Naive B cell (primary cell): Measurements from ENCODE around the gene DDRGK1. TPM values are rescaled to one million over a fixed set of nuclear protein-coding genes. Genes with fewer than 3 reads are reported as not detected.

Experiments used
- ATAC-seq, 2 donors: fragments of 150-1000 bp; cut with Tn5 transposase; 2 replicates each; pipeline ENCODE4 v1.10.0; 2021; ENCODE audit warnings: low read depth in 2 of 2, mild to moderate bottlenecking in 2 of 2, moderate library complexity in 2 of 2
- DNase-seq: peaks from one replicate; pipeline ENCODE4 v3.0.0; 2022
- H3K27ac Mint-ChIP-seq, 6 donors: one replicate each; pipeline ENCODE4 v1.8.0; 2020 to 2022; ENCODE audit warnings: mild to moderate bottlenecking in 6 of 6, mixed read lengths in 6 of 6, moderate library complexity in 5 of 6, inconsistent platforms in 2 of 6
- H3K27me3 Mint-ChIP-seq, 3 donors: one replicate each; pipeline ENCODE4 v1.8.0; 2021 to 2022; ENCODE audit warnings: mixed read lengths in 3 of 3, mild to moderate bottlenecking in 1 of 3
- H3K36me3 Mint-ChIP-seq, 2 donors: one replicate each; pipeline ENCODE4 v1.8.0; 2020 to 2022; ENCODE audit warnings: mixed read lengths in 2 of 2, inconsistent platforms in 1 of 2, mild to moderate bottlenecking in 1 of 2
- H3K4me1 Mint-ChIP-seq, 3 donors: one replicate each; pipeline ENCODE4 v1.8.0; 2020 to 2022; ENCODE audit warnings: mixed read lengths in 3 of 3, inconsistent platforms in 1 of 3, mild to moderate bottlenecking in 1 of 3, moderate library complexity in 1 of 3
- H3K4me3 Mint-ChIP-seq, 8 donors: one replicate each; pipeline ENCODE4 v1.8.0; 2020 to 2022; ENCODE audit warnings: mild to moderate bottlenecking in 8 of 8, mixed read lengths in 8 of 8, moderate library complexity in 8 of 8, inconsistent platforms in 2 of 8
- H3K9me3 Mint-ChIP-seq, 7 donors: one replicate each; pipeline ENCODE4 v1.8.0; 2020 to 2022; ENCODE audit warnings: mixed read lengths in 7 of 7, mild to moderate bottlenecking in 5 of 7, inconsistent platforms in 2 of 7, moderate library complexity in 1 of 7
- polyA plus RNA-seq, 6 donors: library from polyadenylated mRNA; unstranded; fragments of 300-500 nt; fragmentation: Illumina TruSeq; gene quantifications; one replicate each; pipeline ENCODE4 v1.2.3, GENCODE V29; 2021; ENCODE audit warnings: low read depth in 6 of 6

DDRGK1 gene
- polyA plus RNA-seq, 6 donors from 2014 or later, result 33.3 to 51.0 (median 38.3) TPM

DNA sequence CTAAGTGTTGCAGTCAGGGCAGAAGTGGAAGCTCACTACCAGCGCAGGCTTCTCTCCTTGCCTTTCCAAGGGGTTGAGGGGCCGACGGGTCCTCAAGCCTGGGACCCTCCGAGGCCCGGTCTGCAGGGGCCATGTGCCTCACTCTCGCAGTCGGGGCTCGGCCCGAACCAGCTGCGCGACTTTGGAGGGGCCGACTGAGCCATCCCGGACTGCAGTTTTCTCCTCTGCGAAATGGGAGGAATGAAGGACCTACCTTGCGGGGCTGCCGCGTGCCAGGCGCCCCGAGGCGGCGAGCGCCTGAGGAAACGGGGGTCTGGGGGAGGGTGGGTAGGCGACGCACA lies 36.8 kb downstream of the DDRGK1 start:
- Mint-ChIP-seq H3K36me3 (no peaks in the 10 kb centered on the region), H3K27ac (peak overlapping the region in 1 of 6 donors; percentile 57), H3K27me3 (peaks cover 29 to 64% (median 38%) of the 10 kb centered on the region in 3 donors), H3K4me1 (peaks cover 9 to 17% (median 17%) of the 10 kb centered on the region in 3 donors), H3K9me3 (no peaks in the 10 kb centered on the region), H3K4me3 (peak overlapping the region in 2 of 8 donors; percentile 18 to 41)
- no peak for ATAC-seq
- no peak for DNase-seq

DNA sequence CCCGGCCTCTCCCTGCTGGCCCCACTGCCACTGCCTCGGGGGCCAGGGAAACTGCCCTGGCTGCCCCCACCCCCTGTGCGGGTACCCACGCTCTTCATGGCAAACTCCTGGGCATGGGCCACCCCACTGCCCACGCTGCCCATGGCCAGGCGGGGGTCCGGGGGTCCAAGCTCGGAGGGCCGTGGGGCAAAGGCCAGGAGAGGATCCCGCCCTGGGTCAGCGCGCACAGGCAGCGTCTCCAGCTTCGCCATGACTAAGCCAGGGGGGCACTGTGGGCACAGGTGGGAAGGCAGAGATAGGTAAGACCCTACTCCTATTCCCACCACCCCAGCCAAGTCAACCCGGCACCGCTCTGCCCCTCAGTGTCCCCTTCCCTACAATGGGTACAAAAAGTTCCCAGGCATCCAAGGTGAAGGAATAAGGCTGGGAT lies 37.6 kb downstream of the DDRGK1 start:
- Mint-ChIP-seq H3K27me3 (peaks cover 29 to 57% (median 31%) of the 10 kb centered on the region in 3 donors), H3K4me1 (peaks cover 4 to 11% (median 11%) of the 10 kb centered on the region in 3 donors), H3K4me3 (peak overlapping the region in 1 of 8 donors; percentile 18), H3K27ac (no peak overlapping the region), H3K9me3 (no peaks in the 10 kb centered on the region), H3K36me3 (no peaks in the 10 kb centered on the region)
- DNase-seq, result no peak
- no peak for ATAC-seq

DNA sequence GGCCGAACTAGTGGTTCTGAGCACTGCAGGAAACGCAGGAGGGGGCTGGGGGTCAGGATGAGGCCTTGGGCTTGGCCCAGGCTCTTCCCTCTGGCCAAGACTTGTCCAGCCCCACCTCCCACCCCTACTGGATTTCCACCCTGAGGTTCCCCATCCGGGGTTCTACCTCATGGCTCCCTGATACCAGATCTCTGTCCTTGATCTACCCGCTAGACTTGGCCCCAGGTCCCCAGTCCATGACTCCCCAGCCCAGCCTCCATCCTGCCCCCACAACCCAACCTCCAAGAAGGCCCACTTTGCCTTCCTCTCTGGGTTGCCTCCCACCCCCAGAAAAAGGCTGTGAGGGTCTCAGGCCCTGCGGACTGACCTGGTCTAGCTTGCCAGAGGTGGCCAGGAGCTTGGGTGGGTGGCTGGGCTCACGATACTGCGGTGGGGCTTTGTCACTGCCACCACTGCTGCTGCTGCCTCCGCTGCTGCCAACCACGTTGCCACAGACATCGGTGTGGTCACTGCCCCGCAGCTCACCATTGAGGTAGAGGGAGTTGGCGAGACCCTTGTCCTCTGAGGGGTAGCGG lies 38.1 kb downstream of the DDRGK1 start:
- no peak for ATAC-seq
- Mint-ChIP-seq H3K4me1 (peaks cover 4 to 11% (median 11%) of the 10 kb centered on the region in 3 donors), H3K27me3 (peaks cover 27 to 52% (median 29%) of the 10 kb centered on the region in 3 donors), H3K9me3 (no peaks in the 10 kb centered on the region), H3K36me3 (no peaks in the 10 kb centered on the region), H3K4me3 (no peak overlapping the region), H3K27ac (no peak overlapping the region)
- DNase-seq, result no peak

DNA sequence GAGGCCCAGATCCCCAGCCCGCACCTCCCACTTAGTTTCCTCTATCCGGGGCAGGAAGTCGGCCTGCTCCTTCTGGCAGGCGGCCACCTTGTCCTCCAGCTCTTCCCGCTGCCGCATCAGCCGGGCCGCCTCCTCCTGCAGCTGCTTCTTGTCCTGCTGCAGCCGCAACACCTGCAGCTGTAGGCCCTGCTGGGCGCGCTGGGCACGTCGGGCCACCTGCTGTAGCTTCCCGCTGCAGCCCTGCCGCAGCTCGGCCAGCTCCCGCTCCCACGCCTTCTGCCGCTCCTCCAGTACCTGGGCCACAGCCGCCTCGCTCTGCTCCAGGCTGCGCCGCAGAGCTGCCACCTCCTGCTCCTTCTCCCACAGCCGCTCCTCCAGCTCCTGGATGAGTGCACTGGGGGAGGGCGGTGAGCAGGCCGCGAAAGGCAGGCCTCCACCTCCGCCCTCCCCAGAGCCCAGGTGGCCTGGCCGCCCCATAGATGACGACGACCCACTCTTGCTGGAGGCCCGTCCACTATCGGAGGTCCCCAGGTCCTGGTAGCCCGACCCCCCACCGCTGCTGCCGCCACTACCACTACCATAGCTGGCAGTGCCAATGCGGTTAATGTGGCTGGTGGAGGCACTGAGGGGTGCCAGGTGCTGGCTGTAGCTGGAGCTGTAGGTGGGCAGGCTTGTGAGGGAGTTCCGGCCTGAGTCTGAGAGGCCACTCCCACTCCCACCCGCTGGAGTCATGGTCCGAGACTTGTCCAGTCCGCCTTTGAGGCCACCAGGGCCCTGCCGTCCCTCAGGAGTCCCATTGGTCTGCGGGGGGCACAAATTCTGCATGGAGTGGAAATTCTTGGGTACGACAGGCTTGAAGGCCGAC lies 38.8 kb downstream of the DDRGK1 start:
- H3K27me3 Mint-ChIP-seq, result peaks cover 23 to 44% (median 27%) of the 10 kb centered on the region in 3 donors

DNA sequence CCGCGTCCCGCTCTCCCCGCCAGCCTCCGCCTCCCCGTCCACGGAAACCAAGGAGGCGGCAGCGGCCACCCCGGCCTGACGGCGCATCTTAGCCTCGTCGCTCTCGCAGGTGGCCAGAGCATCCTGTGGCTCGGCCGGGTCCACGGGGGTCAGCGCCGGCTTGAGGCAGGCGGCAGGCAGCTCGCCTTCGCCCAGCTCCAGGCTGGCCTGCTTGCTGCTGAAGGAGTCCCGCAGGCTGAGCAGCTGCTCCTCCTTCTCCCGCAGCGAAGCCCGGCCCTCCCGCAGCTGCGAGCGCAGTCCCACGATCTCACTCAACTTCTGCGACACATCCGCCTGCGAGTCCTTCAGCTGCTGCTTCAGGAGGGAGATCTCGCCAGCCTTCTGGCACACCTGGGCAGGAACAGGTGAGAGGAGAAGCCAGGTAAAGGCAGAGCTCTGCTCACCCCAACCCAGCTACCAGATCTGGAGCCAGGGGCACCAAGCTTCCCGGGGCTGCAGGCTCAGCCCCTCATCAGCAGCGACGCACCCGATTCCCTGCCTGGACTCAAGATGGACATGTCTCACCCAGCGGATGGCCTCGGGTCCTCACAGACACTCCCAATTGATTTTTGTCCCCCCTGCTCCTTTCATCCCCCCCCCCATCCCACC lies 39.6 kb downstream of the DDRGK1 start:
- peaks cover 5 to 17% (median 11%) of the 10 kb centered on the region in 3 donors for H3K4me1 Mint-ChIP-seq
- DNase-seq (no peak), ATAC-seq (no peak)
- H3K9me3 Mint-ChIP-seq, result no peaks in the 10 kb centered on the region
- H3K27me3 Mint-ChIP-seq, result peaks cover 20 to 39% (median 25%) of the 10 kb centered on the region in 3 donors
- peak overlapping the region in 1 of 8 donors; percentile 66 for H3K4me3 Mint-ChIP-seq
- no peaks in the 10 kb centered on the region for H3K36me3 Mint-ChIP-seq
- peak overlapping the region in 1 of 6 donors; percentile 83 for H3K27ac Mint-ChIP-seq

More for the DNA sequence above, 38.8 kb downstream of the DDRGK1 start:
- H3K27ac Mint-ChIP-seq, result no peak overlapping the region
- H3K4me1 Mint-ChIP-seq, result peaks cover 4 to 15% (median 11%) of the 10 kb centered on the region in 3 donors
- DNase-seq (no peak), ATAC-seq (no peak)
- no peaks in the 10 kb centered on the region for H3K36me3 Mint-ChIP-seq
- H3K4me3 Mint-ChIP-seq, result no peak overlapping the region
- H3K9me3 Mint-ChIP-seq, result no peaks in the 10 kb centered on the region

GRCh38 chr20:3164043-3164762 lies 40.3 kb downstream of the DDRGK1 start:
- ATAC-seq (no peak), DNase-seq (no peak)
- H3K36me3 Mint-ChIP-seq, result no peaks in the 10 kb centered on the region
- H3K4me3 Mint-ChIP-seq, result peak overlapping the region in 1 of 8 donors; percentile 33
- peaks cover 10 to 21% (median 13%) of the 10 kb centered on the region in 3 donors for H3K4me1 Mint-ChIP-seq
- H3K27me3 Mint-ChIP-seq, result peaks cover 13 to 32% (median 18%) of the 10 kb centered on the region in 3 donors
- H3K9me3 Mint-ChIP-seq, result no peaks in the 10 kb centered on the region
- no peak overlapping the region for H3K27ac Mint-ChIP-seq

GRCh38 chr20:3163099-3164042 lies 41.1 kb downstream of the DDRGK1 start:
- H3K4me3 Mint-ChIP-seq, result peak overlapping the region in 2 of 8 donors; percentile 25 to 83
- H3K9me3 Mint-ChIP-seq, result no peaks in the 10 kb centered on the region
- DNase-seq (no peak), ATAC-seq (no peak)
- peaks cover 15 to 23% (median 16%) of the 10 kb centered on the region in 3 donors for H3K4me1 Mint-ChIP-seq
- no peak overlapping the region for H3K27ac Mint-ChIP-seq
- peaks cover 6 to 23% (median 9%) of the 10 kb centered on the region in 3 donors for H3K27me3 Mint-ChIP-seq
- H3K36me3 Mint-ChIP-seq, result no peaks in the 10 kb centered on the region

GRCh38 chr20:3162080-3162611 lies 42.3 kb downstream of the DDRGK1 start:
- Mint-ChIP-seq H3K4me3 (peak overlapping the region in 5 of 8 donors; percentile 15 to 83 (median 43)), H3K36me3 (no peaks in the 10 kb centered on the region), H3K9me3 (no peaks in the 10 kb centered on the region), H3K27me3 (peaks cover 2 to 15% (median 5%) of the 10 kb centered on the region in 3 donors), H3K4me1 (peaks cover 22 to 30% (median 23%) of the 10 kb centered on the region in 3 donors), H3K27ac (peak overlapping the region in 1 of 6 donors; percentile 86)
- DNase-seq, result no peak
- ATAC-seq, result no peak

DNA sequence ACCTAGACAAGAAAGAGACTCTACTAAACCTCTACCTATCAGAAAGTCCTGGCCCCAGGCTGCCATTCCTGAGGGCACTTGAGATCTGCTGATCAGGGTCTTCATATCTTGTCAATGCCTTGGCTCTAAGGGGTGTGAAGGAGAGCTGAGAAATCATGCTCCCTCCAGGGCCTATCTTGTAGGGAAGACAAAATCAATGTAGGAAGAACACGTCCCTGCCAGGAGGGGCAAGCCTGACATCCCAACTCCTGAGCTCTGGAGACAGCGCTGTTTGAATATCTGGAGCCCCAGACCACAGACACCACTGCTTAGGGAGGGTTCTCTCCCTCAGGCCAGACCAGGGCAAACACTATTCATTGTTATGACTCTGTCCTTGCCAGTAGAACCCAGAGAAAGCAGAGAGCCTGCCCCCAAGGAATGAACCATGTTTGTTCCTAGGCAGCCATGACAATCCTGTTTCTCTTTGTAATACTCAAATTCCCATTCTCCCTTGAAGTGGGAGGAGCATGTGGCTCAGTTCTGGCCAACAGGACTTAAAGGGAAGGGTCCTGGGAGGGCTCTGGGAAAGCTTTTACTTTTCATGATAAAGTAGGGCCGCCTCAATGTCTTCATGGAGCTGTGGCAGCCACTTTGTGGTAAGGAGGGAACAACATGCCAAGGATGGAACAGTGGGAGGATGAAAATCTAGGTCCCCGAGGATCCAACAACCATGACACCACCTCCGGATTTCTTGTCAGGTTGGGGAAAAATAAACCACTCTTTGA lies 43.0 kb downstream of the DDRGK1 start:
- peak overlapping the region in 2 of 6 donors; percentile 42 to 86 for H3K27ac Mint-ChIP-seq
- H3K9me3 Mint-ChIP-seq, result no peaks in the 10 kb centered on the region
- H3K4me1 Mint-ChIP-seq, result peaks cover 29 to 36% (median 30%) of the 10 kb centered on the region in 3 donors
- ATAC-seq (no peak), DNase-seq (no peak)
- H3K27me3 Mint-ChIP-seq, result peaks cover 0 to 10% (median 5%) of the 10 kb centered on the region in 3 donors
- H3K36me3 Mint-ChIP-seq, result no peaks in the 10 kb centered on the region
- peak overlapping the region in 7 of 8 donors; percentile 23 to 98 (median 73) for H3K4me3 Mint-ChIP-seq

- ATAC-seq, result no peak
- peak overlapping the region in 2 of 6 donors; percentile 15 to 29 for H3K27ac Mint-ChIP-seq
- H3K4me1 Mint-ChIP-seq, result peaks cover 37 to 47% (median 39%) of the 10 kb centered on the region in 3 donors
- no peaks in the 10 kb centered on the region for H3K9me3 Mint-ChIP-seq
- H3K27me3 Mint-ChIP-seq, result peaks cover 0 to 5% (median 0%) of the 10 kb centered on the region in 3 donors
- DNase-seq, result no peak
- peak overlapping the region in 7 of 8 donors; percentile 22 to 98 (median 73) for H3K4me3 Mint-ChIP-seq
- H3K36me3 Mint-ChIP-seq, result no peaks in the 10 kb centered on the region
These were observed 44.1 kb downstream of the DDRGK1 start for GRCh38 chr20:3160418-3160817.

DNA sequence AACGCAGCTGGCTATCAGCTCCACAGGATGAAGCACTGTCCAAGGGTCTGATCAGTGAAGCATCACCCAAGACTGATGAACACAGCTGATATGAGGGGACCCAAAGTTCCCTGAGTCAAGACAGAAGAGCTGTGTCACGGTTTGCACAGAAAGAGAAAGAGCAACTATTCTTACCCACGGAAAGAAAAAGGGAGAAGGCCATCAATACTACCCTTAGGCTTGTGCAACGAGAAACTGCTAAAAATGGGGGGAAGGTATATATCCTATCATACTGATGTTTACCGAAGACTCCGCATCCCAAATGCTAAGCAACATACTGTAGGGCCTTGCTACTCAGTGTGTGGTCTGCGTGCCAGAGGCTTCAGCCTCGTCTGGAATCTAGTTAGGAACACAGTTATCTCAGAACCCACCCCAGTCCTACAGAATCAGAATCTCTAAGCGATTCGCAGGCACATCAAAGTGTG lies 45.5 kb downstream of the DDRGK1 start:
- DNase-seq, result no peak
- H3K27ac Mint-ChIP-seq, result peak overlapping the region; percentile 88 to 97 (median 95)
- no peaks in the 10 kb centered on the region for H3K36me3 Mint-ChIP-seq
- peaks cover 0 to 5% (median 0%) of the 10 kb centered on the region in 3 donors for H3K27me3 Mint-ChIP-seq
- H3K4me1 Mint-ChIP-seq, result peaks cover 39 to 59% (median 50%) of the 10 kb centered on the region in 3 donors
- ATAC-seq, result peak; percentile 11 to 15
- no peaks in the 10 kb centered on the region for H3K9me3 Mint-ChIP-seq
- H3K4me3 Mint-ChIP-seq, result peak overlapping the region; percentile 91 to 98 (median 96)
